GM10248 (cell line): Measurements from ENCODE around the gene IRGQ.

Experiments
- CTCF ChIA-PET: fragments of 300-600 bp; sonication (Branson Sonifier 250); formaldehyde crosslinking; extraction: SDS; loops from one replicate; lab custom pipeline; 2021; ENCODE audit warnings: antibody characterized with exemption; lab: Yijun Ruan, JAX
- POLR2A ChIA-PET: fragments of 350-650 bp; sonication (Branson Sonifier 250); formaldehyde crosslinking; extraction: SDS; loops from one replicate; lab custom pipeline; 2020; ENCODE audit warnings: antibody characterized with exemption; lab: Yijun Ruan, JAX
- DNase-seq: peaks from one replicate; pipeline ENCODE4 v3.0.0; 2012; ENCODE audit errors: extremely low spot score
- CTCF ChIP-seq: IDR thresholded peaks from 2 replicates; pipeline ENCODE4 v1.5.1; 2012; ENCODE audit warnings: mild to moderate bottlenecking, low read depth; ENCODE audit errors: extremely low read depth, missing control alignments, control extremely low read depth

Gene IRGQ

GRCh38 chr19:43634506-43634871, 38.6 kb upstream of the IRGQ start:
- DNase-seq, result no peak
- ChIA-PET CTCF (interaction anchor here (1.4 kb wide), 1 partner anchor 17 kb away, joined by 4 read pairs; no protein-coding TSS in a partner anchor), POLR2A (no interaction called here)
- no peak for TF ChIP-seq CTCF

GRCh38 chr19:43634068-43634467, 38.1 kb upstream of the IRGQ start:
- POLR2A ChIA-PET, result no interaction called here
- no peak for DNase-seq
- CTCF ChIA-PET, result interaction anchor here (1.4 kb wide), 1 partner anchor 18 kb away, joined by 4 read pairs; no protein-coding TSS in a partner anchor
- TF ChIP-seq CTCF, result no peak

- no peak for TF ChIP-seq CTCF
- POLR2A ChIA-PET, result interaction anchor here (0.6 kb wide), 1 partner anchor 42 kb away, joined by 3 read pairs; no protein-coding TSS in a partner anchor
- CTCF ChIA-PET, result interaction anchor here (1.4 kb wide), 1 partner anchor 18 kb away, joined by 4 read pairs; no protein-coding TSS in a partner anchor
- no peak for DNase-seq
Observed at GRCh38 chr19:43633520-43633919, 37.6 kb upstream of the IRGQ start.

- ChIA-PET CTCF (no interaction called here), POLR2A (no interaction called here)
- no peak for DNase-seq
- TF ChIP-seq CTCF, result no peak
Observed at GRCh38 chr19:43631491-43631890, 35.6 kb upstream of the IRGQ start.

GRCh38 chr19:43628646-43629326, 32.9 kb upstream of the IRGQ start:
- CTCF ChIA-PET, result interaction anchor here (0.7 kb wide), 1 partner anchor 182 kb away, joined by 3 read pairs; no protein-coding TSS in a partner anchor
- no peak for DNase-seq
- TF ChIP-seq CTCF, result no peak
- POLR2A ChIA-PET, result no interaction called here

- CTCF ChIA-PET, result interaction anchor here (0.7 to 2.0 kb wide), 3 partner anchors 42 to 182 kb away, joined by 3 to 8 read pairs (median 3); no protein-coding TSS in a partner anchor
- TF ChIP-seq CTCF, result no peak
- POLR2A ChIA-PET, result no interaction called here
- no peak for DNase-seq
Observed at GRCh38 chr19:43626838-43627237, 30.9 kb upstream of the IRGQ start.
